HepG2 (cell line): ENCODE data around the gene KLHL3. TPM values are rescaled to one million over a fixed set of nuclear protein-coding genes. Genes with fewer than 3 reads are reported as not detected.

Experiments
- ATAC-seq: fragments of 200-7000 bp; cut with Tn5 transposase; 3 replicates; pipeline ENCODE4 v1.9.1; 2020; ENCODE audit warnings: mild to moderate bottlenecking, moderate library complexity
- BruUV-seq: library from RNA; stranded (reverse); fragments of 400-500 nt; replicated peaks from 2 replicates; lab custom pipeline; 2021; lab: Mats Ljungman, UMichigan
- CTCF ChIA-PET: fragments of 300-600 bp; formaldehyde crosslinking; extraction: SDS; loops from one replicate; lab custom pipeline; 2021; ENCODE audit warnings: low total read pairs, inconsistent platforms, low intra/inter-chr PET ratio; lab: Yijun Ruan, JAX
- POLR2A ChIA-PET: fragments of 350-600 bp; sonication (Branson Sonifier 250); formaldehyde crosslinking; loops from one replicate; lab custom pipeline; 2020; ENCODE audit warnings: antibody characterized with exemption, inconsistent platforms; lab: Yijun Ruan, JAX
- DNase-seq: peaks from one replicate; pipeline ENCODE4 v3.0.0-alpha.2; 2015; ENCODE audit warnings: low spot score
- FAIRE-seq: peaks from 3 replicates; lab custom pipeline; 2011; peaks lifted over from hg19 to GRCh38; lab: Jason Lieb, UNC
- H2AFZ ChIP-seq: one replicate; pipeline ENCODE4 v1.6.1; 2011; ENCODE audit warnings: low read length, inconsistent platforms
- H3K27ac ChIP-seq: fragments of 300-600 bp; 3 replicates; pipeline ENCODE4 v1.8.0; 2011; ENCODE audit warnings: mixed run types, mild to moderate bottlenecking, mixed read lengths, low read length, inconsistent platforms; ENCODE audit not compliant: insufficient read depth; ENCODE audit errors: extremely low read length
- H3K27me3 ChIP-seq, 2 experiments: fragments of 200-600 bp in 1 of 2; 2 replicates in 1 of 2; 3 replicates in 1 of 2; pipeline versions ENCODE4 v1.6.0 to v1.8.0; 2011; ENCODE audit warnings: low read length in 2 of 2, mild to moderate bottlenecking in 2 of 2, moderate library complexity in 2 of 2, inconsistent platforms in 1 of 2; ENCODE audit not compliant: insufficient read depth in 2 of 2, control insufficient read depth in 1 of 2
- H3K36me3 ChIP-seq, 2 experiments: fragments of 200-600 bp in 1 of 2; replicated peaks in 1 of 2; 2 replicates in 1 of 2; 3 replicates in 1 of 2; pipeline versions ENCODE4 v1.5.1 to v1.8.0; 2011; ENCODE audit warnings: low read length in 2 of 2, inconsistent platforms in 1 of 2; ENCODE audit not compliant: insufficient read depth in 2 of 2, control insufficient read depth in 1 of 2
- H3K4me1 ChIP-seq: 2 replicates; pipeline ENCODE4 v1.5.1; 2012; ENCODE audit warnings: low read length, inconsistent platforms; ENCODE audit not compliant: insufficient read depth
- H3K4me2 ChIP-seq: 2 replicates; pipeline ENCODE4 v1.6.0; 2011; ENCODE audit warnings: low read depth, low read length, inconsistent platforms
- H3K4me3 ChIP-seq, 3 experiments: fragments of 200-600 bp in 1 of 3; sonication (generic), shearing (Covaris generic) in 1 of 3; replicated peaks in 1 of 3; 2 replicates each; pipeline ENCODE4 v1.5.1; 2011 to 2016; ENCODE audit warnings: low read length in 3 of 3, inconsistent platforms in 2 of 3, low read depth in 2 of 3, mild to moderate bottlenecking in 2 of 3, control low read depth in 1 of 3, mixed read lengths in 1 of 3; ENCODE audit not compliant: insufficient read depth in 1 of 3
- H3K79me2 ChIP-seq: one replicate; pipeline ENCODE4 v1.6.1; 2011; ENCODE audit warnings: low read length, inconsistent platforms; ENCODE audit not compliant: insufficient read depth
- H3K9ac ChIP-seq: 2 replicates; pipeline ENCODE4 v1.6.0; 2011; ENCODE audit warnings: mild to moderate bottlenecking, low read depth, low read length, inconsistent platforms; ENCODE audit not compliant: insufficient read depth
- H3K9me3 ChIP-seq: 2 replicates; pipeline ENCODE4 v1.5.1; 2012; ENCODE audit warnings: mild to moderate bottlenecking, low read length
- H4K20me1 ChIP-seq: 2 replicates; pipeline ENCODE4 v1.6.0; 2011; ENCODE audit warnings: inconsistent platforms, mild to moderate bottlenecking, low read length, moderate library complexity; ENCODE audit not compliant: insufficient read depth
- KDM5A ChIP-seq: fragments of 200-600 bp; sonication (generic); IDR thresholded peaks from 2 replicates; pipeline ENCODE4 v1.7.0; 2018; ENCODE audit warnings: antibody characterized with exemption, mild to moderate bottlenecking, low read length, borderline replicate concordance
- KLF9 ChIP-seq: IDR thresholded peaks from 2 replicates; pipeline ENCODE4 v1.6.1; 2016; ENCODE audit warnings: low read depth
- MAFG ChIP-seq: sonication (generic); formaldehyde crosslinking; IDR thresholded peaks from 2 replicates; pipeline ENCODE4 v1.5.1; 2020; ENCODE audit warnings: mild to moderate bottlenecking, missing genetic modification reagents
- NFIC ChIP-seq: IDR thresholded peaks from 2 replicates; pipeline ENCODE4 v1.6.1; 2012; ENCODE audit warnings: mild to moderate bottlenecking, low read length, inconsistent platforms
- SNAI1 ChIP-seq: sonication (generic); formaldehyde crosslinking; IDR thresholded peaks from 2 replicates; pipeline ENCODE4 v1.5.0; 2020; ENCODE audit warnings: mild to moderate bottlenecking, missing genetic modification reagents, borderline replicate concordance
- ZNF749 ChIP-seq: sonication (generic); formaldehyde crosslinking; IDR thresholded peaks from 2 replicates; pipeline ENCODE4 v1.8.0; 2022; ENCODE audit warnings: mild to moderate bottlenecking, missing genetic modification reagents, moderate library complexity, borderline replicate concordance
- WGBS: methylation state at CpG from one replicate; pipeline ENCODE4 v1.1.6; 2017; ENCODE audit warnings: low lambda C conversion rate; 5-methylcytosine and 5-hydroxymethylcytosine counted together
- in situ Hi-C: cut with HindIII; loops from 2 replicates; pipeline ENCODE4 v1.10.0; 2017; ENCODE audit warnings: low pct_unique_long_range_greater_than_20kb; ENCODE audit not compliant: extremely low pct_ligation_motif_present
- intact Hi-C: fragments of 100-400 bp; cut with micrococcal nuclease; formaldehyde crosslinking; loops from one replicate; pipeline ENCODE4 v1.10.0; 2022; ENCODE audit not compliant: unreplicated experiment
- polyA plus RNA-seq, 8 experiments: library from polyadenylated mRNA; depleted of rRNA in 3 of 8; stranded (reverse) in 7 of 8; unstranded in 1 of 8; fragments of >200 nt; fragmentation: Illumina TruSeq in 4 of 8; extraction: Trizol in 4 of 8; gene quantifications; 2 replicates each; pipeline versions ENCODE4 v1.2.1 to v1.2.3, GENCODE V29; 2011 to 2016; ENCODE audit warnings: low read depth in 4 of 8, missing spikeins in 1 of 8, mixed read lengths in 1 of 8; ENCODE audit not compliant: insufficient read depth in 1 of 8
- total RNA-seq, 5 experiments: library from RNA; depleted of rRNA; stranded (reverse); fragments of >200 nt; fragmentation: Illumina TruSeq; extraction: Trizol; gene quantifications; 2 replicates each; pipeline ENCODE4 v1.2.3, GENCODE V29; 2016; ENCODE audit warnings: low read depth in 1 of 5
- TF ChIP-seq, protein P1 (sequence below): sonication (generic); formaldehyde crosslinking; IDR thresholded peaks from one replicate; pipeline ENCODE4 v1.5.1; 2020; ENCODE audit warnings: mild to moderate bottlenecking, missing genetic modification reagents; ENCODE audit errors: not compliant biosample characterization
- TF ChIP-seq, protein P2 (sequence below): sonication (generic); formaldehyde crosslinking; IDR thresholded peaks from 2 replicates; pipeline ENCODE4 v1.8.1; 2023; ENCODE audit warnings: missing genetic modification reagents, inconsistent platforms, borderline replicate concordance
- TF ChIP-seq, protein P3 (sequence below): sonication (generic); formaldehyde crosslinking; IDR thresholded peaks from 2 replicates; pipeline ENCODE4 v1.4.0; 2020; ENCODE audit warnings: missing genetic modification reagents

KLHL3 gene
- total and polyA plus RNA-seq, 2 of the 13 experiments (the other 11 are each of a cell fraction or from before 2014, with no cell fraction given): 0.02 to 0.08 TPM

DNA sequence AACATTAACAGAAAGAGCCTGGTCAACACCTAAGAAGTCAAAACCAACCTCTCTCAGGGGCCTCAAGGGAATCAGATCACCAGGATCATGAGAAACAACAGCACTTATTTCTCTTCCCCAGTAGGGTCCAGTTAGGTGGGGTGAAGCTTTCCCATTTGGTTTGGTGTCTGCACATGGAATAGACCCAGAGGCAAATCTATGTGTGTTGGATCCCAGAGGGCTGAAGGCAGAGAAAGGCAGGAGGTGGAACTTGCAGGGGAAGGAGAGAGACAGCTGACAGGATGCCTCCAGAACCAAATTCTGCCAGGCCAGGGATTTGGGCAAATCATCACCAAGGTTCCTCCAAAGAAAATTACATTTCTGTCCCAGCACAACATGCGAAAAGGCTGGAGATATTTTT is 132.0 kb downstream of the KLHL3 start (continued):
- TF ChIP-seq, protein P1, sequence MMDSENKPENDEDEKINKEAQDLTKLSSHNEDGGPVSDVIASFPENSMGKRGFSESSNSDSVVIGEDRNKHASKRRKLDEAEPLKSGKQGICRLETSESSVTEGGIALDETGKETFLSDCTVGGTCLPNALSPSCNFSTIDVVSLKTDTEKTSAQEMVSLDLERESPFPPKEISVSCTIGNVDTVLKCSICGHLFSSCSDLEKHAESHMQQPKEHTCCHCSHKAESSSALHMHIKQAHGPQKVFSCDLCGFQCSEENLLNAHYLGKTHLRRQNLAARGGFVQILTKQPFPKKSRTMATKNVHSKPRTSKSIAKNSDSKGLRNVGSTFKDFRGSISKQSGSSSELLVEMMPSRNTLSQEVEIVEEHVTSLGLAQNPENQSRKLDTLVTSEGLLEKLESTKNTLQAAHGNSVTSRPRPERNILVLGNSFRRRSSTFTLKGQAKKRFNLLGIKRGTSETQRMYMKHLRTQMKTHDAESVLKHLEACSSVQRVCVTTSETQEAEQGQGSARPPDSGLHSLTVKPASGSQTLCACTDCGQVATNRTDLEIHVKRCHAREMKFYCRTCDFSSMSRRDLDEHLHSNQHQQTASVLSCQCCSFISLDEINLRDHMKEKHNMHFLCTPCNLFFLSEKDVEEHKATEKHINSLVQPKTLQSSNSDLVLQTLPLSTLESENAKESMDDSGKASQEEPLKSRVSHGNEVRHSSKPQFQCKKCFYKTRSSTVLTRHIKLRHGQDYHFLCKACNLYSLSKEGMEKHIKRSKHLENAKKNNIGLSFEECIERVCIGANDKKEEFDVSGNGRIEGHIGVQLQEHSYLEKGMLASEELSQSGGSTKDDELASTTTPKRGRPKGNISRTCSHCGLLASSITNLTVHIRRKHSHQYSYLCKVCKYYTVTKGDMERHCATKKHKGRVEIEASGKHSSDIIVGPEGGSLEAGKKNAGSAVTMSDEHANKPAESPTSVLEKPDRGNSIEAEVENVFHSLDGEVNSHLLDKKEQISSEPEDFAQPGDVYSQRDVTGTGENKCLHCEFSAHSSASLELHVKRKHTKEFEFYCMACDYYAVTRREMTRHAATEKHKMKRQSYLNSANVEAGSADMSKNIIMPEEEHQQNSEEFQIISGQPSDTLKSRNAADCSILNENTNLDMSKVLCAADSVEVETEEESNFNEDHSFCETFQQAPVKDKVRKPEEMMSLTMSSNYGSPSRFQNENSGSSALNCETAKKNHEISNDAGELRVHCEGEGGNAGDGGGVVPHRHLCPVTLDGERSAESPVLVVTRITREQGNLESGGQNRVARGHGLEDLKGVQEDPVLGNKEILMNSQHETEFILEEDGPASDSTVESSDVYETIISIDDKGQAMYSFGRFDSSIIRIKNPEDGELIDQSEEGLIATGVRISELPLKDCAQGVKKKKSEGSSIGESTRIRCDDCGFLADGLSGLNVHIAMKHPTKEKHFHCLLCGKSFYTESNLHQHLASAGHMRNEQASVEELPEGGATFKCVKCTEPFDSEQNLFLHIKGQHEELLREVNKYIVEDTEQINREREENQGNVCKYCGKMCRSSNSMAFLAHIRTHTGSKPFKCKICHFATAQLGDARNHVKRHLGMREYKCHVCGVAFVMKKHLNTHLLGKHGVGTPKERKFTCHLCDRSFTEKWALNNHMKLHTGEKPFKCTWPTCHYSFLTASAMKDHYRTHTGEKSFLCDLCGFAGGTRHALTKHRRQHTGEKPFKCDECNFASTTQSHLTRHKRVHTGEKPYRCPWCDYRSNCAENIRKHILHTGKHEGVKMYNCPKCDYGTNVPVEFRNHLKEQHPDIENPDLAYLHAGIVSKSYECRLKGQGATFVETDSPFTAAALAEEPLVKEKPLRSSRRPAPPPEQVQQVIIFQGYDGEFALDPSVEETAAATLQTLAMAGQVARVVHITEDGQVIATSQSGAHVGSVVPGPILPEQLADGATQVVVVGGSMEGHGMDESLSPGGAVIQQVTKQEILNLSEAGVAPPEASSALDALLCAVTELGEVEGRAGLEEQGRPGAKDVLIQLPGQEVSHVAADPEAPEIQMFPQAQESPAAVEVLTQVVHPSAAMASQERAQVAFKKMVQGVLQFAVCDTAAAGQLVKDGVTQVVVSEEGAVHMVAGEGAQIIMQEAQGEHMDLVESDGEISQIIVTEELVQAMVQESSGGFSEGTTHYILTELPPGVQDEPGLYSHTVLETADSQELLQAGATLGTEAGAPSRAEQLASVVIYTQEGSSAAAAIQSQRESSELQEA (CRISPR knock-in tag): no peak

DNA sequence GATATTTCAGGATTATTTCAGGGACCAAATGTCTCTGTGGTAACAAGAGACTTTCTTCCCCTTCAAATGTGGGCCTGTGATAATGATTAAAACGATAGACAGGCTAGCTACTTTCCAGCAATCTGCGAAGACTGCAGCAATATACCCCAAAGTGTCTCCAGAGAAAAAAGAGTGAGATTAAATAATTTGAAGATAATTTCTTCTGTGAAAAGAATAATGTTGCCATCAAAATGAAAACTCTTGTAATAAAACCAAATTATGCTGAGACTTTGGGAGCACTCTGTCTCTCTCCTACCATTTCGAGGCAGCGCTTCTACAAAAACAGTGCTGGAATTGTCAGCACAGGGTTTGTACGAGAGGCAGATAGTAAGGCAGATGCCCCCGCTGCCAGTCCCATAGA is 132.5 kb downstream of the KLHL3 start:
- no peaks in the 10 kb centered on the region for H3K9me3 ChIP-seq
- H3K4me1 ChIP-seq: no peaks in the 10 kb centered on the region
- H2AFZ ChIP-seq: no peak overlapping the region
- WGBS: 33% methylated on average over 6 of the region's 6 CpGs
- no peak overlapping the region for H3K4me3 ChIP-seq
- in situ Hi-C loops: no loop called here
- H3K9ac ChIP-seq: no peak overlapping the region
- FAIRE-seq (no peak), ATAC-seq (no peak), DNase-seq (no peak)
- H3K27ac ChIP-seq: no peak overlapping the region
- H3K27me3 ChIP-seq: peaks cover 2 to 34% of the 10 kb centered on the region in 2 experiments; a peak in 3 of 5 replicates
- no peaks in the 10 kb centered on the region for H3K36me3 ChIP-seq
- H3K79me2 ChIP-seq: no peaks in the 10 kb centered on the region
- H3K4me2 ChIP-seq: no peak overlapping the region
- ChIA-PET CTCF (no interaction called here), POLR2A (no interaction called here)
- intact Hi-C loops: no loop called here
- BruUV-seq: no TSS peak
- 0 out of 2 replicates have a peak, but pooled peaks cover 3% of the 10 kb centered on the region for H4K20me1 ChIP-seq
- TF ChIP-seq, protein P2, sequence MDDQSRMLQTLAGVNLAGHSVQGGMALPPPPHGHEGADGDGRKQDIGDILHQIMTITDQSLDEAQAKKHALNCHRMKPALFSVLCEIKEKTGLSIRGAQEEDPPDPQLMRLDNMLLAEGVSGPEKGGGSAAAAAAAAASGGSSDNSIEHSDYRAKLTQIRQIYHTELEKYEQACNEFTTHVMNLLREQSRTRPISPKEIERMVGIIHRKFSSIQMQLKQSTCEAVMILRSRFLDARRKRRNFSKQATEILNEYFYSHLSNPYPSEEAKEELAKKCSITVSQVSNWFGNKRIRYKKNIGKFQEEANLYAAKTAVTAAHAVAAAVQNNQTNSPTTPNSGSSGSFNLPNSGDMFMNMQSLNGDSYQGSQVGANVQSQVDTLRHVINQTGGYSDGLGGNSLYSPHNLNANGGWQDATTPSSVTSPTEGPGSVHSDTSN: no peak
- TF ChIP-seq, protein P3, sequence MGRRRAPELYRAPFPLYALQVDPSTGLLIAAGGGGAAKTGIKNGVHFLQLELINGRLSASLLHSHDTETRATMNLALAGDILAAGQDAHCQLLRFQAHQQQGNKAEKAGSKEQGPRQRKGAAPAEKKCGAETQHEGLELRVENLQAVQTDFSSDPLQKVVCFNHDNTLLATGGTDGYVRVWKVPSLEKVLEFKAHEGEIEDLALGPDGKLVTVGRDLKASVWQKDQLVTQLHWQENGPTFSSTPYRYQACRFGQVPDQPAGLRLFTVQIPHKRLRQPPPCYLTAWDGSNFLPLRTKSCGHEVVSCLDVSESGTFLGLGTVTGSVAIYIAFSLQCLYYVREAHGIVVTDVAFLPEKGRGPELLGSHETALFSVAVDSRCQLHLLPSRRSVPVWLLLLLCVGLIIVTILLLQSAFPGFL: no peak
- no peak for TF ChIP-seq MAFG (CRISPR knock-in tag)
- no peak for TF ChIP-seq KLF9
- TF ChIP-seq SNAI1 (CRISPR knock-in tag): no peak
- TF ChIP-seq NFIC: no peak
- TF ChIP-seq ZNF749 (CRISPR knock-in tag): no peak
- TF ChIP-seq KDM5A: no peak
